ENCODE measurements around the gene ITPA.

Gene ITPA

GRCh38 chr20:3231889-3232588 is 22.7 kb downstream of the ITPA start:
- no peak overlapping the region for H3K9ac ChIP-seq (ENCODE audit: low read depth, low read length, poor library complexity, severe bottlenecking)
- no peaks in the 10 kb centered on the region for H3K4me1 ChIP-seq (ENCODE audit: insufficient read depth, low read length, poor library complexity, severe bottlenecking)
- no peaks in the 10 kb centered on the region for H4K20me1 ChIP-seq (ENCODE audit: insufficient read depth, low read length, poor library complexity, severe bottlenecking)
- no peak for TF ChIP-seq EZH2phosphoT487 (IDR thresholded peaks at IDR 0.05; ENCODE audit: borderline replicate concordance)
- TF ChIP-seq, protein P1, sequence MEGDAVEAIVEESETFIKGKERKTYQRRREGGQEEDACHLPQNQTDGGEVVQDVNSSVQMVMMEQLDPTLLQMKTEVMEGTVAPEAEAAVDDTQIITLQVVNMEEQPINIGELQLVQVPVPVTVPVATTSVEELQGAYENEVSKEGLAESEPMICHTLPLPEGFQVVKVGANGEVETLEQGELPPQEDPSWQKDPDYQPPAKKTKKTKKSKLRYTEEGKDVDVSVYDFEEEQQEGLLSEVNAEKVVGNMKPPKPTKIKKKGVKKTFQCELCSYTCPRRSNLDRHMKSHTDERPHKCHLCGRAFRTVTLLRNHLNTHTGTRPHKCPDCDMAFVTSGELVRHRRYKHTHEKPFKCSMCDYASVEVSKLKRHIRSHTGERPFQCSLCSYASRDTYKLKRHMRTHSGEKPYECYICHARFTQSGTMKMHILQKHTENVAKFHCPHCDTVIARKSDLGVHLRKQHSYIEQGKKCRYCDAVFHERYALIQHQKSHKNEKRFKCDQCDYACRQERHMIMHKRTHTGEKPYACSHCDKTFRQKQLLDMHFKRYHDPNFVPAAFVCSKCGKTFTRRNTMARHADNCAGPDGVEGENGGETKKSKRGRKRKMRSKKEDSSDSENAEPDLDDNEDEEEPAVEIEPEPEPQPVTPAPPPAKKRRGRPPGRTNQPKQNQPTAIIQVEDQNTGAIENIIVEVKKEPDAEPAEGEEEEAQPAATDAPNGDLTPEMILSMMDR (conservative IDR thresholded peaks at IDR 0.05; ENCODE audit: low read length) = no peak
- H2AFZ ChIP-seq (ENCODE audit: low read length) = no peak overlapping the region
- H3K36me3 ChIP-seq (ENCODE audit: insufficient read depth, low read length) = no peaks in the 10 kb centered on the region; the same call in 1 of the 2 replicates
- no peak overlapping the region for H3K4me3 ChIP-seq (ENCODE audit: low read length, poor library complexity, severe bottlenecking)
- H3K27me3 ChIP-seq (ENCODE audit: insufficient read depth, low read length, poor library complexity, severe bottlenecking) = no peaks in the 10 kb centered on the region
- no peak overlapping the region for H3K4me2 ChIP-seq (ENCODE audit: low read depth, low read length, poor library complexity, severe bottlenecking)
- no peaks in the 10 kb centered on the region for H3K9me3 ChIP-seq (ENCODE audit: insufficient read depth, low read depth, low read length)
- no peaks in the 10 kb centered on the region for H3K79me2 ChIP-seq (ENCODE audit: insufficient read depth, low read length)
- H3K9me2 ChIP-seq (replicated peaks; ENCODE audit: low read depth, low read length) = no peaks in the 10 kb centered on the region
- H3F3A ChIP-seq (ENCODE audit: low read depth) = no peaks in the 10 kb centered on the region

- no peak overlapping the region for H3K4me3 ChIP-seq (ENCODE audit: low read length, poor library complexity, severe bottlenecking)
- H4K20me1 ChIP-seq (ENCODE audit: insufficient read depth, low read length, poor library complexity, severe bottlenecking) = no peaks in the 10 kb centered on the region
- TF ChIP-seq EZH2phosphoT487 (IDR thresholded peaks at IDR 0.05; ENCODE audit: borderline replicate concordance) = no peak
- TF ChIP-seq, protein P1 (conservative IDR thresholded peaks at IDR 0.05; ENCODE audit: low read length) = no peak
- H3K36me3 ChIP-seq (ENCODE audit: insufficient read depth, low read length) = no peaks in the 10 kb centered on the region
- peaks cover 4% of the 10 kb centered on the region; the same call in 1 of the 2 replicates for H3K79me2 ChIP-seq (ENCODE audit: insufficient read depth, low read length)
- H3K4me2 ChIP-seq (ENCODE audit: low read depth, low read length, poor library complexity, severe bottlenecking) = no peak overlapping the region
- H3K9me2 ChIP-seq (replicated peaks; ENCODE audit: low read depth, low read length) = no peaks in the 10 kb centered on the region
- no peaks in the 10 kb centered on the region for H3F3A ChIP-seq (ENCODE audit: low read depth)
- peaks cover 3% of the 10 kb centered on the region for H3K4me1 ChIP-seq (ENCODE audit: insufficient read depth, low read length, poor library complexity, severe bottlenecking)
- H3K27me3 ChIP-seq (ENCODE audit: insufficient read depth, low read length, poor library complexity, severe bottlenecking) = peaks cover 6% of the 10 kb centered on the region
- no peak overlapping the region for H3K9ac ChIP-seq (ENCODE audit: low read depth, low read length, poor library complexity, severe bottlenecking)
- H3K9me3 ChIP-seq (ENCODE audit: insufficient read depth, low read depth, low read length) = no peaks in the 10 kb centered on the region
- H2AFZ ChIP-seq (ENCODE audit: low read length) = no peak overlapping the region
Measured at GRCh38 chr20:3233131-3233990, 24.1 kb downstream of the ITPA start.

- Histone ChIP-seq H3K4me3 (ENCODE audit: low read length, poor library complexity, severe bottlenecking) (no peak overlapping the region), H3K4me1 (ENCODE audit: insufficient read depth, low read length, poor library complexity, severe bottlenecking) (peaks cover 5% of the 10 kb centered on the region), H3K9me2 (replicated peaks; ENCODE audit: low read depth, low read length) (no peaks in the 10 kb centered on the region), H2AFZ (ENCODE audit: low read length) (no peak overlapping the region), H3K4me2 (ENCODE audit: low read depth, low read length, poor library complexity, severe bottlenecking) (no peak overlapping the region), H4K20me1 (ENCODE audit: insufficient read depth, low read length, poor library complexity, severe bottlenecking) (no peaks in the 10 kb centered on the region), H3F3A (ENCODE audit: low read depth) (no peaks in the 10 kb centered on the region), H3K27me3 (ENCODE audit: insufficient read depth, low read length, poor library complexity, severe bottlenecking) (peaks cover 7% of the 10 kb centered on the region), H3K9ac (ENCODE audit: low read depth, low read length, poor library complexity, severe bottlenecking) (no peak overlapping the region), H3K9me3 (ENCODE audit: insufficient read depth, low read depth, low read length) (no peaks in the 10 kb centered on the region), H3K36me3 (ENCODE audit: insufficient read depth, low read length) (no peaks in the 10 kb centered on the region), H3K79me2 (ENCODE audit: insufficient read depth, low read length) (peaks cover 4% of the 10 kb centered on the region; the same call in 1 of the 2 replicates)
- TF ChIP-seq, protein P1 (conservative IDR thresholded peaks at IDR 0.05; ENCODE audit: low read length) = no peak
- no peak for TF ChIP-seq EZH2phosphoT487 (IDR thresholded peaks at IDR 0.05; ENCODE audit: borderline replicate concordance)
Measured at GRCh38 chr20:3233991-3234498, 24.7 kb downstream of the ITPA start.

Measured in Loucy (cell line).